HS-5 (cell line): ENCODE measurements around the gene DDR1.

Experiments
- DNase-seq: peaks from one replicate; pipeline ENCODE4 v3.0.0-alpha.2; 2012; ENCODE audit warnings: low read depth

DDR1 gene

DNA sequence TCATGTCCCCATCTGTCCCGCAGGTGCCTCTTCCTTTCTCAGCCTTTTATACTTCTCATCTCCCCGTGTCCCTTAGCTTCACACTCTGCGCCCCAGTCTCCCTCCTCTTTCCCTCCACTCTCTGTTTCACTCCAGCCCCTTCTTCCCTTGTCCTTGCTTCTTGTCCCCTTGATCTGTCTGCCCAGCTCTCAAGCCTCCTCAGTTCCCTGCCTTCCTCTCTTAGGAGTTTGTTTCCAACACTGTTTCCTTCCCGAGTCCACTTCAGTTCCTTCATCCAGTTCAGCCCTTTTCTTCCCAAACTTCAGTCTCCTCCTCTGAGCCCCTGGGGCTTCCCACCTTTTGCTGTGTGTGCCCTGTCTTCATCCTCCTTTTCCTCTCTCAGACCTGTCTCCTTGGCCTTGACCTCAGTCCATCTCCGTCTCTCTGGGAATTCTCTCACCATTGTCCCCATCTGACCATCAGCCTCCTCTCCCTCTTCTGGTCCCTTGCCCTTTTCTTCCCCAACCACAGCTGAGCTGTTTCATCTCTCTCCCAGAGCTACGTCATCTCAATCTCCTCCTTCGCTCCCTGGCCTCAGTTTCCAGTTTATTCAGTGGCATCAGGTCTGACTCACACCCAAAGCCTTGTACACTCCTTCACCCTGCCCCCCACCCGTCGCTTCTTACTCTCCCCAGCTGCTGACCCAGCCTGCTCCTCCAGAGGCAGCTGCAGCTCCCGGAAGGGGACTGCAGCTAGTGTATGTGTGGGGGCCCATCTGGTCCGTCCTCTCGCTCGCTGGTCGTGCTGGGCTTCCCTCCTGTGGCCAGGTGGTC is 2.7 kb upstream of the DDR1 start:
- DNase-seq, result no peak

DNA sequence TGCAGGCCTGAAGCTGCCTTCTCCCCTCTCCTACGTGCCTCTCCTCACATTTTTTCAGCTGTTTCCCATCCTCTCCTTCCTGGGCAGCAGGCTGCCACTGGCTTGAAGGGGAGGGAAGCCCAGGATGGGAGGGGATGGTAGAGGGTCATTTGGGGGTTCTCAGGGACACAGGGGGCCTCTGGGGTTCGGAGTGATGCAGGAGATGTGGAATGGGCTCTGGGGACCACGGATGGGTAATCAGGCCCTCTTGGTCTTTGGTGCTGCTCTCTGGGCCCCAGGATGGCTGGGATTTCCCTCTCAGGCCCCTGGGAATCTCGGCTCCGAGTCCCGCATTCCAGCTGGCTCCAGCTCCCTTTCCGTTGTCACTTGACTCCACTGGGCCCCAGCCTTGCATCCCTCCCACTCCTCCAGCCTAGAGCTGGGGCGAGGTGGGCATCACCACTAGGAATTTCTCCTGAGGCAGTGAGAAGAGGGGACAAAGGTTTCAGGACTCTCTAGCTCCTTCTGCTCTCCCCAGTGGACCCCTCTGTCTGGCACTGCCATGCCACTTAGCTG is 2.0 kb upstream of the DDR1 start:
- DNase-seq, result no peak

DNA sequence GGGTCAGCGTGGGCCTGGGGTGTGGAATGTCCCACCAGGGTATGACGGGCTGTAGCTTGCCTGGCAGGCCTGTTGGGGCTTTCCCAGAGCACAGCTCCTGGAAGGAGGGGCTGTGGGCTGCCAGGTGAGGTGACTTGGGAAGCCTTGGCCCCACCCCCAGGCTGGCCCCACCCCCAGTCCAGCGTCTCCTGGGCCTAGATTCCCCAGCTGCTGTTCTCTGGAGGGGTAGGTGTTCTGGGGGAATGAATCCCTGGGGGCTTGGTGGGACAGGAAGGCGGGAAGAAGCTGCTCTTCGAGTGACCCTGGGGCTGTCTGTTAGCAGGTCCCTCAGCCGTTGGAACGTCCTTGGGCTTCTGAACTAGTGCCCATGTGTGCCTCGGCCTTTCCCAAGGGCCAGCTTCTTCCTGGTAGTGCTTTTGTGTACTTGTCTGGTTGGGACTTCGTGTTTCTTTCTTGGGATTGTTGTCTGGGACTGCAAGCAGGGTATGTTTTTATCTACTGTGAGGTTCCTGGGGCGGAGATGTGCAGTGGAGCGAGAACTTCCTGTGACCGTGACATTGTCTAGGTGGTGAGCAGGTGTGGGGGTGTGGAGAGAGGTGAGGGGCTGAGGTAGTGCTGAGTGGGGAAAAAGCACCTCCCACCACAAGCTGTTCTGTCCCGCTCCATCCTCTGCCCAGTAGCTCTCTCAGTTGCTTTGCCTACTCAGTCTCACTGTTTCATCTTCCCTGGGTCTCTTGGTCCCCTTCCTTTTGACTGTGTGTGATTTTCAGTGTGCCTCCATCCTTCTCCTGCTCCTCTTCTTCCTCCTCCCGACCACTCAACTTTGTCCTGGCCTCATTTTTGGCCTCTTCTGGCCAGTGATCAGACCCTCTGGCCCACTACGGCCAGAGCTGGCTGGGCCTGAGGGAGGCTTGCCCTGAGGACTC is 1.3 kb upstream of the DDR1 start:
- no peak for DNase-seq

DNA sequence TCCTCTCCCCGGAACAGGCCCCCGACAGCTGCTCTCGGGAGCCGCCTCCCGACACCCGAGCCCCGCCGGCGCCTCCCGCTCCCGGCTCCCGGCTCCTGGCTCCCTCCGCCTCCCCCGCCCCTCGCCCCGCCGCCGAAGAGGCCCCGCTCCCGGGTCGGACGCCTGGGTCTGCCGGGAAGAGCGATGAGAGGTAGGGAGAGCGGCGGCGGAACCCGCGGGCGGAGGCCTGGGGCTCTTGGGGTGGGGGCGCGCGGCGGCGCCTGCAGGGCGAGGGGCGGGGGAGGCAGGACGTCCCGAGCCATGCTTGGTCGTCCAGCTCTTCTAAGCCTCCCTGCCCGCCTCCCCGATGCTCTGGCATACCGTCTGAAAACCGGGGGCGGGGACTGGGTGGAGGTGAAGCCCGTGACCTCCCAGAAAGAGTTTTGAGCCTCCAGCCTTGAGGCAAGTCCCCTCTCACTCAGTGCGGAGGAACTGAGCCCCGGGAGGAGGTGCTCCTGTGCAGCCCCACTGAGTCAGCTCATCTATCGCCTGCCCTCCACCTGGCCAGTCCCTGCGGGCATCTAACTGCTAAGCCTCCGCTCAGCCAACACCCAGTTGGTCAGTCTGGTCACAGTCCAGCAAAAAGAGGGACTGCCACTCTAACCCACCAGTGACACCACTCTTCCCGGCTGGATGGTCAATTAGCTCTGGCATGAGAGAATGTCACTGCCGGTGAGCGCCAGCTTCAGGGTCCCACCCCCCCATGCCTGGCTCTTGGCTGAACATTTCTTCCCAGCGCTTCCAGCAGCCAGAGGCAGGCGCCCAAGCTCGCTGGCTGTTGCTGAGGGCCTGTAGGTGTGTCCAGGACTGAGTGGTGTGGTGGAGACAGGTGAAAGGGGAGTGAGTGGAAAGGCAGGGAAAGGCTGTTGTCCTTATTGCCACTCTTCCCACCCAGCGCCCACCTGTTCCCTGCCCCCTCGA is 482 bp downstream of the DDR1 start:
- no peak for DNase-seq

DNA sequence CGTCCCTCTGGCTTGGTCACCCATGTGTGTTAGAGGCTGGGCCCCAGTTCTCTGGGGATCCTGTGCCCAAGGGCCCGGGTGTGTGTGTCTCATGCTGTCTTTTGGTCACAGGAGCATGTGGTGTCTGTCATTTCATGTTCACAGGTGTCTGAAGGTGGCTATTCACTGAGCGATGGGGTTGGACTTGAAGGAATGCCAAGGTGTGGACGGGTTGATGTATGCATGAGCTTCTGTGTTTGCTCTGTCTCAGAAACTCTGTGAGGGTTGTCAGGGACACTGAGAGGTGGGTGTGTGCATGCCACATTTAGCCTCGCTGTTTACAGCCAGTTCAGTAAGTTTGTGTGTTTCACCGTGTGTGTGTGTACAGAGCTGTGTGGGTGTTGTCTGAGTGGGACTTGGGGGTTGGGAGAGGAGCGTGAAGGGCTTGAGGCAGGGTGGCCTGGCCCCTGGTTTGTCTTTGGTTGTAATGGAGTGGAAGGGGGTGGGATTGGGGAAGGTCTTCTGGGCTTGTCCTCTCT is 1.2 kb downstream of the DDR1 start:
- DNase-seq, result no peak

DNA sequence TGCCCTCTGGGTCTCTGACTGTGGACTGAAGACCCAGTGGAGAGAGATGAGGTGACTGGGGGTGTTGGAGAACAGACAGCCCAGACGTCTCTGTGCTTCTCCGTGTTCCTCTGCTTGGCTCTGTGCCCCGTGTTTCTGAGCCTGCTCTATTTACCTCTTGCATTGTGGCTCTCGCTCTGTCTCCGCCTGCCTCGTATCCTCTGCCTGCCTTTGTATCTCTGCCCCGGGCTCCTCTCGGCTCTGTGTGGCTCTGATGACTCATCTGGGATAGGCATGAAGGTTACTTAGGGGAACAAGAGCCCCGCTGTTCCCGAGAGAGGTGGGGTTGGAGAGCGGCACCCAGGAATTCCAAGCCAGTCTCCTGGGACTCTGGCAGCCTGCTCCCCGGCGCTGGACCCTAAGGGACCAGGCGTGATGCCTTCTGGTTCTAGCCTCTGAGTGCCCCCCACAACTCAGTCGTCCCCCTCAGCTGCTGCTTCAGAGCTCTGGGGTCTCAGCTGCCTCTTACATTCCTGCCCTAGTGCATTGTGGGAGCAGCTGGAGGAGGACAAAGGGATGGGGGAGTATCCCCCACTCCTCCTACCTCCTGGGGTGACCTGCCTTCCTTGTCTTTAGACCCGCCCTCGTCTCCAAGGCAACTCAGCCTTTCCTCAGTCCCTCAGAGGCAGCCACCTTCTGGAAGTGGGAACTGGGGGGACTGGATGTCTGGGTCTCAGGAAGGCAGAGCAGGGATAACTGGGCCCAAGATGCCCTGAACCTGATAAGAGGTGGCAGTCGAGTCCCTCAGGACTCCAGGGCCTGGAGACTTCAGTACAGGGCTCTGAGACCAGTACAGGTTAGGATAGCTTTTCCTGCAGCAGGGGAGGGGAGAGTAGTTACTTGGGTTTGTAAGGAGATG is 1.9 kb downstream of the DDR1 start:
- peak; percentile 53 for DNase-seq

DNA sequence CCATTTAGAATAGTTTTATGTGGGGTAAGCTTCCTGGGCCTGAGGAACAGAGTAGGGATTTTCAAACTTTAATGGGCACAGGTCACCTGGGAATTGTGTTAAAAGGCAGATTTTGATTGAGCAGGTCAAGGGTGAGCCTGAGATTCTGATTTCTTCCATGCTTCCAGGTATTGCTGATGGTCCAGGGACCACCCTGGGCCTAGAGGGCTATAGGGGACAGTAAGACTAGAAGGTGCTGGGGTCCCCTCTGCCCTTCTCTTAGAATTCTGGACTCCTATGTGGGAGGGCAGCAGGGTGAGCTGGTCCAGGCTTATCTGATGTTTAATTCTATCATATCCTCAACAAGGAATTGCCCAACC is 2.6 kb downstream of the DDR1 start:
- no peak for DNase-seq

DNA sequence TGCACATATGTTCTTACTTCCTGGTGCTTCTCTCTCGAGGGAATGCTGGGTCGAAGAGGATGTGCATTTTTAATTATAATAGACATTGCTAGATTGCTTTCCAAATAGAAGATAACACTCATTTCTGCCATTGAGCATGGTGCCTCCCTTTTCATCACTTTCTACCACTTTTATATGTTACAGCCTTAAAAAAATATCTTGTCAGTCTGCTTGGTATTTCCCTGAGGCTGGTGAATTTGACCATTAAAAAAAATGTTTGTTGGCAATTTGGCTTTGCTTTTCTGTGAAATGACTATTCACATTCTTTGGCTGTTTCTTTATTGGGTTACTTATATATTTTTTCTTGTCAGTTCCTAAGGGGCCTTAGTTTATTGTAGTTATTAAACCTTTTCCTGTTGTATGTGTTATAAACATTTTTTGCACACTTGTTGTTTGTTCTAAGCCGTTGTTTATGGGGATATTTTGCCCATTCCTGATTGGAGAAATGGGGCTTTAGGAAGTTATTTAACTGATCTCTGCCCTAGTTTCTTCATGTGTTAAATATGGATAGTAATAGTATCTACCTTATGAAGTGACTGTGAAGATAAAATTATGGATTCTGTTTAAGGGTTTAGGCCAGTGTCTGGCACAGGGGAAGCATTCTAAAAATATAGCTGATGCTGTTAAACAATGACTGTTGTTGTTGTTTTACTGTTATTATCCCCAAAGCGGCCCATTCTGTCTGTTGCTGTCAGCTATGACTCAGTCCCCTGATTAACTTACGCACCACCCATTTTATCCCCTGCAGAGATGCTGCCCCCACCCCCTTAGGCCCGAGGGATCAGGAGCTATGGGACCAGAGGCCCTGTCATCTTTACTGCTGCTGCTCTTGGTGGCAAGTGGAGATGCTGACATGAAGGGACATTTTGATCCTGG is 3.8 kb downstream of the DDR1 start:
- no peak for DNase-seq

DNA sequence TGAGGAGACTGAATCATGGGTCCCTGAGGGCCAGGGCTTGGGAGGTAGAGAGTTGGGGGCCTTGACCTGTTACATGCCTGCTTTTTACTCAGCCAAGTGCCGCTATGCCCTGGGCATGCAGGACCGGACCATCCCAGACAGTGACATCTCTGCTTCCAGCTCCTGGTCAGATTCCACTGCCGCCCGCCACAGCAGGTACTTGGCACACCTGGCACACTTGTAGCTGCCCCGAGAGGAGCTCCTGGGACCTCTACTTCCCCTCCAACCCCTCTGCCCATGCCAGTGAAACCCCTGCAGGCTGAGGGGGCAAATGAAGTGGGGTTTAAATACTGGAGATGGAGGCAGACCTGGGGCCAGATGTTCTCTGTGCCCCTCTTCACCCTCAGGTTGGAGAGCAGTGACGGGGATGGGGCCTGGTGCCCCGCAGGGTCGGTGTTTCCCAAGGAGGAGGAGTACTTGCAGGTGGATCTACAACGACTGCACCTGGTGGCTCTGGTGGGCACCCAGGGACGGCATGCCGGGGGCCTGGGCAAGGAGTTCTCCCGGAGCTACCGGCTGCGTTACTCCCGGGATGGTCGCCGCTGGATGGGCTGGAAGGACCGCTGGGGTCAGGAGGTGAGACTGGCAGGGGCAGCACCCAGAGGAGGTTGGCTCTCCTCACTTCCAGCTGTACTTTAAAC is 4.6 kb downstream of the DDR1 start:
- no peak for DNase-seq

DNA sequence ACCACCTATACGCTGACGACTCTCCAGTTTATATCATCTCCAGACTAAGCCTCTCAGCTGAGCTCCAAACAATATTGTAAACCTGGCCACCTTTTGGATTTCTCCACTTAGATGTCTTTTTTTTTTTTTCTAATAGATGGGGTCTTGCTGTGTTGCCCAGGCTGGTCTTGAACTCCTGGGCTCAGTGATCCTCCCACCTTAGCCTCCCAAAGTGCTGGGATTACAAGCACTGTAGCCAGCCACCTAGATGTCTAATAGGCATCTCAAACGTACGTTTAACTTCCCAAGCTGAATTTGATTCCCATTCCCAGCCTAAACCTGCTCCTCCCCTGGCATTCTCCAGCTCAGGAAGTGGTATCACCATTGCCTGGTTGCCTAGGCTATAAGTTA is 5.2 kb downstream of the DDR1 start:
- no peak for DNase-seq

DNA sequence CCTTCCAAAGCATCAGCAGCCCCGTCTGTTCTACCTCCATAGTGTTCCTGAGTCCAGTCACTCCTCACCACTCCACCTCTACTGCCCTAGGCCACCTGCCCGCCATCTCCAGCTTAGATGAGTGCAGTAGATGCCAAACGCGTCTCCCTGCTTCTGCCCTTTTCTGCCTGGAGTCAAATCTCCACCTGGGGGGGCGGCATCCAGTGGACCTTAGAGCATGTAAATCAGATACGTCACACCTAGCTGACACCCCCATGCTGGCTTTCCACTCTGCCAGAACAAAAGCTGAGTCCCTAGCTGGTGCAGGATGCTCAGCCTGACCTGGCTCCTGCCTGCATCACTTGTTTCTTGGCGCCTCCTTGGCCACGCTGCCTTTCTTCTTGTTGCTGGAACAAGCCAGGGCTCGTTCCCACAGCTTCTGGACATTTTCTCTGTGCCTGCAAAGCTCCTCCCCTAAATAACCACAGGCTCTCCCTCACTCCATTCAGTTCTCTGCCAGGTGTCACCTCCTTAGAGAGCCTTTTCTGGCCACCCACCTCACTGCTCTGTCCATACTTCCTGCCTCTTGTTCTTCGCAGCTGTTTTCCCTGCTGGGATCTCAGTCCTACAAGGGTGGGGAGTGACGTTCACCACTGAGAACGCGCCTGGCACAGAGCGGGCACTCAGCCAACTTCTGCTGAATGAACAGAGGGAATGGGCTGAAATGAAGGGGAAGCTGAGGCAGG is 5.8 kb downstream of the DDR1 start:
- no peak for DNase-seq

DNA sequence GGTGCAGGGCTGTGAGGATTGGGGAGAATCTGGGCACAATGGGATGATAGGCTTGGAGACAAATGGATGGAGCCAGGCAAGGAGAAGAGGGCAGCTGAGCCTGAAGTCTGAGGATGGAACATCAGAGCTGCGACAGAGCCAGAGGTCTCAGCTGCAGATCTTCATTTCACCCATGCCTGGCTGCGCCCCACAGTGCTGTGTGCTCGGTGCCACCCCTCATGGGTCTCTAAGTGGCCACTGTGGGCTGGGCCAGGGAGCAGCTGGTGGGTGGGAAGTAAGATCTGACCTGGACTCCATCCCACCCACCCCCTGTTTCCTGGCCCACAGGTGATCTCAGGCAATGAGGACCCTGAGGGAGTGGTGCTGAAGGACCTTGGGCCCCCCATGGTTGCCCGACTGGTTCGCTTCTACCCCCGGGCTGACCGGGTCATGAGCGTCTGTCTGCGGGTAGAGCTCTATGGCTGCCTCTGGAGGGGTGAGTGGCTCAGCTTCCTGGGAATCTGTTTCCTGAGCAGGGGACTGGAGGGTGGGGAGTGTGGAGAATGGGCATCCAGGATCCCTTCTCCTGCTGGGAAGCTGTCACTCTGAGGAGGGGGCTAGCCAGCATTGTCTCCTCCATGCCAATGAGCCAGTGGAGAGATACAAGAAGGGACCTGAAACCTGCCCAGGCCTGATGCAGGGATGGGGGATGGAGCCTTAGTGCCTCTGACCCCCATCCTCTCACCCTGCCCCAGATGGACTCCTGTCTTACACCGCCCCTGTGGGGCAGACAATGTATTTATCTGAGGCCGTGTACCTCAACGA is 6.5 kb downstream of the DDR1 start:
- DNase-seq, result no peak

DNA sequence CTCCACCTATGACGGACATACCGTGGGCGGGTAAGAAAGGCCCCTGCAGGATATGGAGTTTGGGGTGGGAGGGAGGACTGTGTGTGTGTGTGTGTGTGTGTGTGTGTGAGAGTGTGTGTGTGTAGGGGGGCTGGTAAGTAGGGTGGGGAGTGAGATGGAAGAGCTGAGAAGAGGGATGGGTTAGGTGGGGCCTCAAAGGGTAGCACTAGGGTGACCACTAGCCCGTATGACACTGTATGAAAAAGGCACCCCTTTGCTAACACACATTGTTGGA is 7.1 kb downstream of the DDR1 start:
- no peak for DNase-seq

DNA sequence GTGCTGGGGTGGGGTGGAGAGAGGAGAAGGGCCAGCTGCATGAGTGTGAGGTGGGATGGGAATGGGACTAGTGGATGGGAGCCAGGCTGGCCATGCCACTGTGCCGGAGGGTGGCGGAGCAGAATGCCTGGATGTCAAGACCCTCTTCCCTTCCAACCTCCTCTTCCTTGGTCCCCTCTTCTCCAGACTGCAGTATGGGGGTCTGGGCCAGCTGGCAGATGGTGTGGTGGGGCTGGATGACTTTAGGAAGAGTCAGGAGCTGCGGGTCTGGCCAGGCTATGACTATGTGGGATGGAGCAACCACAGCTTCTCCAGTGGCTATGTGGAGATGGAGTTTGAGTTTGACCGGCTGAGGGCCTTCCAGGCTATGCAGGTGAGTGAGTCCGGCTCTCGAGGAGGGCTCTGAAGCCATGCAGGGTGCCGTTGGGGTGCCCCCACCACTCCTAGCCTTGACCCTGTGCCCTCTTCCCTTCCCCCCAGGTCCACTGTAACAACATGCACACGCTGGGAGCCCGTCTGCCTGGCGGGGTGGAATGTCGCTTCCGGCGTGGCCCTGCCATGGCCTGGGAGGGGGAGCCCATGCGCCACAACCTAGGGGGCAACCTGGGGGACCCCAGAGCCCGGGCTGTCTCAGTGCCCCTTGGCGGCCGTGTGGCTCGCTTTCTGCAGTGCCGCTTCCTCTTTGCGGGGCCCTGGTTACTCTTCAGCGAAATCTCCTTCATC is 7.7 kb downstream of the DDR1 start:
- no peak for DNase-seq

DNA sequence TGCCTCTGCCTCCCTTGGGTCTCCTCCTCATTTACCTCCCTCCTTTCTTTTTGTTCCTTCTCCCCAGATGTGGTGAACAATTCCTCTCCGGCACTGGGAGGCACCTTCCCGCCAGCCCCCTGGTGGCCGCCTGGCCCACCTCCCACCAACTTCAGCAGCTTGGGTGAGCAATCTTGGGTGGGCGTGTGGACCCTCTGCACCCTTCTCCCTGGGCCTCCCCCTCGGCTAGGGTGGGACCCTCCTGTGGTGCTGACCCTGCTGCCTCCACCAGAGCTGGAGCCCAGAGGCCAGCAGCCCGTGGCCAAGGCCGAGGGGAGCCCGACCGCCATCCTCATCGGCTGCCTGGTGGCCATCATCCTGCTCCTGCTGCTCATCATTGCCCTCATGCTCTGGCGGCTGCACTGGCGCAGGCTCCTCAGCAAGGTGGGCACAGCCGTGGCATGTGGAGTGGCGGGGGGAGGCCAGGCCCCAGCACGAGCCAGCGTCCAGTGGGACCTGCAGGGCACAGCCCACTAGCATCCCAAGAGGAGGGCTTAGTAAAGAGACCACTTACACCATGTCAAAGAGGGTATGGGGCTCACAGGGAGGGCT is 8.8 kb downstream of the DDR1 start:
- no peak for DNase-seq

DNA sequence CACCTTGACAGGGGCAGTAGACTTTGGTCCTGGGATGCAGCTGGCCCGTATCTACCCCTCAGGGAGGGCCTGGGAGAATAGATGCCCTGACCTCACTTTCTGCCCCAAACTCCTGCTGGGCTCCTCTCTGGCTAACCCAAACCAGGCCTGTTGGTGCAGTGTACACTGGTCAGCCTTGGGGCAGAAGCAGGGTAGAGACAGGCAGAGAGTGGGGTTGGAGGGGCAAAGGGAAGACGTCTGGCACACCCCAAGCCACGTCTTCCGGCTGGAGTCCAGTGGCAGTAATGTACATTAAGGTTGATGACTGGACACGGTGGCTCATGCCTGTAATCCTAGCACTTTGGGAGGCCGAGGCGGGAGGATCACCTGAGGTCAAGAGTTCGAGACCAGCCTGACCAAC is 9.3 kb downstream of the DDR1 start:
- no peak for DNase-seq

DNA sequence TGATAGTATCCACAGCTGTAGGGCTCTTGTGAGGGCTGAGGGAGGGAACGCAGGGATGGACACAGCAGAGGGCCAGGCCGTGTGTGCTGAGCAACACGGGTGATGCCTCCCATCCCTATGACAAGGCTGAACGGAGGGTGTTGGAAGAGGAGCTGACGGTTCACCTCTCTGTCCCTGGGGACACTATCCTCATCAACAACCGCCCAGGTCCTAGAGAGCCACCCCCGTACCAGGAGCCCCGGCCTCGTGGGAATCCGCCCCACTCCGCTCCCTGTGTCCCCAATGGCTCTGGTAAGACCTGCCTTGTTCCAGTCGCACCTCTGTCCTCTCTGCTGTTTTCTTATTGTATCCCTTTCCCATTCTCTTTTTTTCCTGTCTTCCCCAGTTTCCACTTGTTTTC is 10.1 kb downstream of the DDR1 start:
- no peak for DNase-seq
